Nucleus accumbens (tissue), 56 donors: ENCODE data around the gene GAB2.
A peak's percentile ranks its signal among the peaks of the same experiment; 100 is the strongest.
"Not testable (repeated sequence)": the region's sequence is repeated elsewhere in the genome, so short reads cannot be mapped to it uniquely, and the experiment has no call there.

Experiments
- DNase-seq, 56 donors: peaks; one replicate each; lab custom pipeline; 2025; lab: John Stamatoyannopoulos, UW

GAB2 gene

GRCh38 chr11:78291503-78292108 lies 126.0 kb downstream of the GAB2 start:
- DNase-seq = no peak

GRCh38 chr11:78290293-78291176 lies 127.1 kb downstream of the GAB2 start:
- DNase-seq = no peak

GRCh38 chr11:78289552-78290292 lies 127.9 kb downstream of the GAB2 start:
- DNase-seq = no peak

- DNase-seq = no peak
Observed at GRCh38 chr11:78284260-78284659, 133.4 kb downstream of the GAB2 start.

- no peak for DNase-seq
Observed at GRCh38 chr11:78282821-78283220, 134.8 kb downstream of the GAB2 start.

- DNase-seq = no peak
Observed at GRCh38 chr11:78281511-78281910, 136.1 kb downstream of the GAB2 start.

- peak in 1 of 56 donors; percentile 23 for DNase-seq
Observed at GRCh38 chr11:78277314-78277994, 140.2 kb downstream of the GAB2 start.

GRCh38 chr11:78276311-78276710 lies 141.3 kb downstream of the GAB2 start:
- DNase-seq = no peak

GRCh38 chr11:78274739-78275138 lies 142.9 kb downstream of the GAB2 start:
- DNase-seq = no peak

GRCh38 chr11:78272625-78273269 lies 144.9 kb downstream of the GAB2 start:
- not testable (repeated sequence) for DNase-seq

GRCh38 chr11:78271801-78272200 lies 145.8 kb downstream of the GAB2 start:
- DNase-seq = not testable (repeated sequence)

GRCh38 chr11:78270971-78271370 lies 146.6 kb downstream of the GAB2 start:
- DNase-seq = peak in 18 of 56 donors; percentile 4 to 35 (median 14)

GRCh38 chr11:78269806-78270205 lies 147.8 kb downstream of the GAB2 start:
- DNase-seq = no peak

- DNase-seq = peak in 1 of 56 donors; percentile 18
Observed at GRCh38 chr11:78268591-78269410, 148.8 kb downstream of the GAB2 start.

GRCh38 chr11:78266451-78266850 lies 151.2 kb downstream of the GAB2 start:
- no peak for DNase-seq

- DNase-seq = no peak
Observed at GRCh38 chr11:78265326-78265725, 152.3 kb downstream of the GAB2 start.

- DNase-seq = no peak
Observed at GRCh38 chr11:78262691-78263090, 154.9 kb downstream of the GAB2 start.

- DNase-seq = no peak
Observed at GRCh38 chr11:78262238-78262637, 155.4 kb downstream of the GAB2 start.

- no peak for DNase-seq
Observed at GRCh38 chr11:78261828-78262227, 155.8 kb downstream of the GAB2 start.
